CD8-positive, alpha-beta memory T cell (primary cell): Measurements from ENCODE around the gene HOXD9. TPM values are rescaled to one million over a fixed set of nuclear protein-coding genes. Genes with fewer than 3 reads are reported as not detected.
A peak's percentile ranks its signal among the peaks of the same experiment; 100 is the strongest.

Experiments
- CTCF ChIA-PET: fragments of 350-600 bp; sonication (Branson Sonifier 250); formaldehyde crosslinking; loops from one replicate; lab custom pipeline; 2021; ENCODE audit warnings: antibody characterized with exemption; lab: Charles Lee
- POLR2A ChIA-PET: fragments of 350-600 bp; sonication (Branson Sonifier 250); formaldehyde crosslinking; loops from one replicate; lab custom pipeline; 2021; ENCODE audit warnings: antibody characterized with exemption; lab: Charles Lee
- DNase-seq, 5 donors: peaks; one replicate each; pipeline versions ENCODE4 v3.0.0 to v3.0.0-alpha.2; 2020 to 2022; ENCODE audit warnings: mixed read lengths in 1 of 5
- H3K27ac ChIP-seq: one replicate; pipeline ENCODE4 v1.7.0; 2013; ENCODE audit warnings: low read depth, mild to moderate bottlenecking, low read length, moderate library complexity
- H3K27me3 ChIP-seq: 2 replicates; pipeline ENCODE4 v1.7.0; 2013; ENCODE audit warnings: low read length, mild to moderate bottlenecking; ENCODE audit not compliant: insufficient read depth, poor library complexity, severe bottlenecking
- H3K36me3 ChIP-seq: 2 replicates; pipeline ENCODE4 v1.7.0; 2013; ENCODE audit warnings: mild to moderate bottlenecking, low read length, moderate library complexity; ENCODE audit not compliant: insufficient read depth
- H3K4me1 ChIP-seq: 2 replicates; pipeline ENCODE4 v1.7.0; 2013; ENCODE audit warnings: mild to moderate bottlenecking, low read length, moderate library complexity; ENCODE audit not compliant: insufficient read depth
- H3K4me3 ChIP-seq: 2 replicates; pipeline ENCODE4 v1.7.0; 2013; ENCODE audit warnings: mild to moderate bottlenecking, low read length
- H3K9me3 ChIP-seq: 2 replicates; pipeline ENCODE4 v1.7.0; 2013; ENCODE audit warnings: mild to moderate bottlenecking, low read length
- H3K27ac Mint-ChIP-seq, 8 donors: one replicate each; pipeline ENCODE4 v1.8.0; 2020 to 2021; ENCODE audit warnings: mixed read lengths in 8 of 8, mild to moderate bottlenecking in 6 of 8, inconsistent platforms in 3 of 8, moderate library complexity in 3 of 8
- H3K27me3 Mint-ChIP-seq, 2 donors: one replicate each; pipeline ENCODE4 v1.8.0; 2020 to 2021; ENCODE audit warnings: mixed read lengths in 2 of 2, mild to moderate bottlenecking in 1 of 2, moderate library complexity in 1 of 2
- H3K36me3 Mint-ChIP-seq, 3 donors: one replicate each; pipeline ENCODE4 v1.8.0; 2020 to 2021; ENCODE audit warnings: mixed read lengths in 3 of 3, inconsistent platforms in 1 of 3, mild to moderate bottlenecking in 1 of 3
- H3K4me1 Mint-ChIP-seq, 3 donors: one replicate each; pipeline ENCODE4 v1.8.0; 2020 to 2021; ENCODE audit warnings: mixed read lengths in 3 of 3, inconsistent platforms in 1 of 3, mild to moderate bottlenecking in 1 of 3
- H3K4me3 Mint-ChIP-seq, 7 donors: one replicate each; pipeline ENCODE4 v1.8.0; 2020 to 2021; ENCODE audit warnings: mixed read lengths in 7 of 7, mild to moderate bottlenecking in 6 of 7, moderate library complexity in 4 of 7, inconsistent platforms in 2 of 7
- H3K9me3 Mint-ChIP-seq, 5 donors: one replicate each; pipeline ENCODE4 v1.8.0; 2020 to 2022; ENCODE audit warnings: mixed read lengths in 5 of 5, mild to moderate bottlenecking in 3 of 5, moderate library complexity in 2 of 5, inconsistent platforms in 1 of 5
- polyA plus RNA-seq: library from polyadenylated mRNA; unstranded; fragments of 300-500 nt; fragmentation: Illumina TruSeq; gene quantifications from one replicate; pipeline ENCODE4 v1.2.3, GENCODE V29; 2021
- total RNA-seq, 2 experiments: library from RNA; stranded (reverse); gene quantifications; one replicate each; pipeline ENCODE4 v1.2.3, GENCODE V29; 2021

The HOXD9 gene
- total and polyA plus RNA-seq, 3 experiments from 2014 or later = not detected

GRCh38 chr2:176117823-176118371 lies 4.6 kb upstream of the HOXD9 start:
- H3K4me1 ChIP-seq = no peaks in the 10 kb centered on the region
- peaks cover 0 to 17% (median 8%) of the 10 kb centered on the region in 5 donors for H3K9me3 Mint-ChIP-seq
- H3K4me3 ChIP-seq = no peak overlapping the region
- no peak for DNase-seq
- H3K27ac Mint-ChIP-seq = peak overlapping the region in 2 of 8 donors; percentile 74 to 77
- peaks cover 4 to 7% (median 5%) of the 10 kb centered on the region in 3 donors for H3K4me1 Mint-ChIP-seq
- CTCF ChIA-PET = no interaction called here
- H3K4me3 Mint-ChIP-seq = peak overlapping the region in 2 of 7 donors; percentile 17 to 51
- H3K27me3 Mint-ChIP-seq = peaks cover 86 to 88% of the 10 kb centered on the region in 2 donors
- peaks cover 0 to 3% (median 0%) of the 10 kb centered on the region in 3 donors for H3K36me3 Mint-ChIP-seq
- POLR2A ChIA-PET = no interaction called here
- H3K27me3 ChIP-seq = peaks cover 95% of the 10 kb centered on the region
- no peaks in the 10 kb centered on the region for H3K9me3 ChIP-seq
- no peaks in the 10 kb centered on the region for H3K36me3 ChIP-seq
- H3K27ac ChIP-seq = no peak overlapping the region

- ChIA-PET CTCF (no interaction called here), POLR2A (no interaction called here)
- H3K27me3 Mint-ChIP-seq = peaks cover 81 to 84% of the 10 kb centered on the region in 2 donors
- H3K4me3 ChIP-seq = no peak overlapping the region
- H3K4me1 Mint-ChIP-seq = peaks cover 7 to 12% (median 11%) of the 10 kb centered on the region in 3 donors
- no peaks in the 10 kb centered on the region for H3K4me1 ChIP-seq
- H3K9me3 Mint-ChIP-seq = peaks cover 0 to 18% (median 2%) of the 10 kb centered on the region in 5 donors
- no peak overlapping the region for H3K27ac ChIP-seq
- no peaks in the 10 kb centered on the region for H3K36me3 ChIP-seq
- H3K9me3 ChIP-seq = no peaks in the 10 kb centered on the region
- H3K27me3 ChIP-seq = peaks cover 93% of the 10 kb centered on the region
- peaks cover 0 to 3% (median 0%) of the 10 kb centered on the region in 3 donors for H3K36me3 Mint-ChIP-seq
- no peak for DNase-seq
- H3K27ac Mint-ChIP-seq = peak overlapping the region in 2 of 8 donors; percentile 21 to 77
- peak overlapping the region in 4 of 7 donors; percentile 3 to 58 (median 24) for H3K4me3 Mint-ChIP-seq
Observed at GRCh38 chr2:176118601-176119339, 3.7 kb upstream of the HOXD9 start.

- Histone ChIP-seq H3K4me3 (no peak overlapping the region), H3K36me3 (no peaks in the 10 kb centered on the region), H3K4me1 (no peaks in the 10 kb centered on the region), H3K27ac (no peak overlapping the region), H3K9me3 (no peaks in the 10 kb centered on the region), H3K27me3 (peaks cover 93% of the 10 kb centered on the region)
- H3K36me3 Mint-ChIP-seq = peaks cover 0 to 3% (median 0%) of the 10 kb centered on the region in 3 donors
- no peak for DNase-seq
- H3K9me3 Mint-ChIP-seq = peaks cover 0 to 20% (median 2%) of the 10 kb centered on the region in 5 donors
- H3K4me1 Mint-ChIP-seq = peaks cover 9 to 17% (median 14%) of the 10 kb centered on the region in 3 donors
- POLR2A ChIA-PET = no interaction called here
- CTCF ChIA-PET = interaction anchor here (0.6 to 1.6 kb wide), 7 partner anchors 18 to 1028 kb away, joined by 3 to 8 read pairs (median 3); partner anchors contain the start of gene HOXD4
- H3K27me3 Mint-ChIP-seq = peaks cover 82 to 86% of the 10 kb centered on the region in 2 donors
- peak overlapping the region in 3 of 8 donors; percentile 2 to 66 (median 3) for H3K27ac Mint-ChIP-seq
- peak overlapping the region in 2 of 7 donors; percentile 6 to 51 for H3K4me3 Mint-ChIP-seq
Observed at GRCh38 chr2:176120364-176121189, 1.9 kb upstream of the HOXD9 start.

- POLR2A ChIA-PET = no interaction called here
- Mint-ChIP-seq H3K27me3 (peaks cover 83 to 87% of the 10 kb centered on the region in 2 donors), H3K27ac (peak overlapping the region in 2 of 8 donors; percentile 2 to 57), H3K9me3 (peaks cover 0 to 20% (median 2%) of the 10 kb centered on the region in 5 donors), H3K4me3 (peak overlapping the region in 3 of 7 donors; percentile 6 to 51 (median 12)), H3K4me1 (peaks cover 9 to 17% (median 14%) of the 10 kb centered on the region in 3 donors), H3K36me3 (peaks cover 0 to 3% (median 0%) of the 10 kb centered on the region in 3 donors)
- H3K36me3 ChIP-seq = no peaks in the 10 kb centered on the region
- H3K27ac ChIP-seq = no peak overlapping the region
- H3K27me3 ChIP-seq = peaks cover 93% of the 10 kb centered on the region
- CTCF ChIA-PET = interaction anchor here (0.6 to 1.6 kb wide), 7 partner anchors 19 to 1027 kb away, joined by 3 to 8 read pairs (median 3); partner anchors contain the start of gene HOXD4
- no peaks in the 10 kb centered on the region for H3K9me3 ChIP-seq
- no peaks in the 10 kb centered on the region for H3K4me1 ChIP-seq
- DNase-seq = no peak
- no peak overlapping the region for H3K4me3 ChIP-seq
Observed at GRCh38 chr2:176121190-176122051, 1.1 kb upstream of the HOXD9 start.

GRCh38 chr2:176122052-176122682 lies 352 bp upstream of the HOXD9 start:
- H3K4me1 ChIP-seq = no peaks in the 10 kb centered on the region
- no peaks in the 10 kb centered on the region for H3K9me3 ChIP-seq
- H3K4me1 Mint-ChIP-seq = peaks cover 12 to 21% (median 14%) of the 10 kb centered on the region in 3 donors
- no peak overlapping the region for H3K27ac Mint-ChIP-seq
- CTCF ChIA-PET = interaction anchor here (0.7 to 1.4 kb wide), 2 partner anchors 10 to 25 kb away, joined by 3 to 5 read pairs; no protein-coding TSS in a partner anchor
- H3K27me3 ChIP-seq = peaks cover 92% of the 10 kb centered on the region
- peaks cover 0 to 3% (median 0%) of the 10 kb centered on the region in 3 donors for H3K36me3 Mint-ChIP-seq
- H3K36me3 ChIP-seq = no peaks in the 10 kb centered on the region
- no peak for DNase-seq
- peaks cover 0 to 23% (median 2%) of the 10 kb centered on the region in 5 donors for H3K9me3 Mint-ChIP-seq
- H3K4me3 Mint-ChIP-seq = peak overlapping the region in 6 of 7 donors; percentile 51 to 87 (median 69)
- H3K27ac ChIP-seq = no peak overlapping the region
- POLR2A ChIA-PET = no interaction called here
- H3K4me3 ChIP-seq = no peak overlapping the region
- peaks cover 83 to 87% of the 10 kb centered on the region in 2 donors for H3K27me3 Mint-ChIP-seq

DNA sequence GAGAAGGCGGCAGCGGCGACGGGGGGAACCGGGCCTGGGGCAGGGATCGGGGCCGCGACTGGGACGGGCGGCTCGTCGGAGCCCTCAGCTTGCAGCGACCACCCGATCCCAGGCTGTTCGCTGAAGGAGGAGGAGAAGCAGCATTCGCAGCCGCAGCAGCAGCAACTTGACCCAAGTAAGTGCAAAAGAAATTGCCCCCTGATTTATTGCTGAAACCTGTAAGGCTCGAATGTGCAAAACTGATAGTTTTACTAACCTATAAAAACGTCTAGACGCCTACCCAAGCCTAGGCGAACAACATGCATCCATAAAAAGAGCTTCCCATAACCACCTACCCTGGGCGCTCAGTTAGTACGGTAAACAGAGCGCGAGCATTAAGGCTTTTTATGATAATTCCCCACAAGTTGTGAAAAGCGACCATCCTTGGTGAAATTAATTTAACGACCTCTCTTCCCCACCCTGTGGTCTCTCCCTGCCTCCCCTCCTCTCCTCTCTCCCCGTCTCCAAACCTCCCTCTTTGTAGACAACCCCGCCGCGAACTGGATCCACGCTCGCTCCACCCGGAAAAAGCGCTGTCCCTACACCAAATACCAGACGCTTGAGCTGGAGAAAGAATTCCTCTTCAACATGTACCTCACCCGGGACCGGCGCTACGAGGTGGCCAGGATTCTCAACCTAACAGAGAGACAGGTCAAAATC lies 1.0 kb downstream of the HOXD9 start:
- Mint-ChIP-seq H3K27ac (peak overlapping the region in 3 of 8 donors; percentile 42 to 87 (median 63)), H3K9me3 (peaks cover 0 to 18% (median 5%) of the 10 kb centered on the region in 5 donors), H3K4me1 (peaks cover 19 to 33% (median 23%) of the 10 kb centered on the region in 3 donors), H3K4me3 (peak overlapping the region in 5 of 7 donors; percentile 47 to 79 (median 59)), H3K36me3 (peaks cover 0 to 3% (median 0%) of the 10 kb centered on the region in 3 donors), H3K27me3 (peaks cover 84 to 88% of the 10 kb centered on the region in 2 donors)
- no peak for DNase-seq
- no peak overlapping the region for H3K27ac ChIP-seq
- no peak overlapping the region for H3K4me3 ChIP-seq
- H3K36me3 ChIP-seq = no peaks in the 10 kb centered on the region
- peaks cover 91% of the 10 kb centered on the region for H3K27me3 ChIP-seq
- CTCF ChIA-PET = interaction anchor here (6.0 kb wide), 1 partner anchor 332 kb away, joined by 79 read pairs; no protein-coding TSS in a partner anchor
- peaks cover 6% of the 10 kb centered on the region for H3K4me1 ChIP-seq
- no peaks in the 10 kb centered on the region for H3K9me3 ChIP-seq
- POLR2A ChIA-PET = no interaction called here
